KMS-11 (cell line): Measurements from ENCODE around the gene HSPA4.

ENCODE experiments used
- H2AFZ ChIP-seq: fragments of 200-600 bp; sonication (generic); 2 replicates; pipeline ENCODE4 v1.6.1; 2016; ENCODE audit warnings: antibody characterized with exemption, mixed run types, low read depth
- H3K27ac ChIP-seq: fragments of 200-600 bp; sonication (generic); 2 replicates; pipeline ENCODE4 v1.6.1; 2016; ENCODE audit warnings: mild to moderate bottlenecking, mixed run types
- H3K27me3 ChIP-seq: fragments of 200-600 bp; sonication (generic); 2 replicates; pipeline ENCODE4 v1.6.1; 2017; ENCODE audit warnings: mild to moderate bottlenecking, low read depth, mixed run types, moderate library complexity; ENCODE audit not compliant: insufficient read depth
- H3K36me3 ChIP-seq: fragments of 200-600 bp; sonication (generic); 2 replicates; pipeline ENCODE4 v1.6.1; 2017; ENCODE audit warnings: mild to moderate bottlenecking, mixed run types; ENCODE audit not compliant: insufficient read depth
- H3K4me1 ChIP-seq: fragments of 200-600 bp; sonication (generic); 2 replicates; pipeline ENCODE4 v1.6.1; 2016; ENCODE audit warnings: mild to moderate bottlenecking, low read depth, mixed run types; ENCODE audit not compliant: poor library complexity, severe bottlenecking
- H3K4me2 ChIP-seq: fragments of 200-600 bp; sonication (generic); 2 replicates; pipeline ENCODE4 v1.7.0; 2016; ENCODE audit warnings: mild to moderate bottlenecking, mixed run types
- H3K4me3 ChIP-seq: fragments of 200-600 bp; sonication (generic); IDR thresholded peaks from 2 replicates; pipeline ENCODE4 v1.6.1; 2017; ENCODE audit warnings: low read depth, low read length, mixed read lengths; ENCODE audit not compliant: insufficient read depth
- H3K79me2 ChIP-seq: fragments of 200-600 bp; sonication (generic); 2 replicates; pipeline ENCODE4 v1.6.1; 2016; ENCODE audit warnings: low read depth, mixed run types; ENCODE audit not compliant: insufficient read depth
- H3K9ac ChIP-seq: fragments of 200-600 bp; sonication (generic); 2 replicates; pipeline ENCODE4 v1.6.1; 2016; ENCODE audit warnings: mild to moderate bottlenecking, mixed run types
- H4K20me1 ChIP-seq: fragments of 200-600 bp; sonication (generic); 2 replicates; pipeline ENCODE4 v1.6.1; 2016; ENCODE audit warnings: mild to moderate bottlenecking, mixed run types; ENCODE audit not compliant: insufficient read depth
- TF ChIP-seq, protein P1 (sequence below): fragments of 200-600 bp; sonication (generic); conservative IDR thresholded peaks from 2 replicates; pipeline ENCODE4 v1.6.1; 2017; ENCODE audit warnings: low read depth, mild to moderate bottlenecking, antibody characterized with exemption, low read length, moderate library complexity, mixed read lengths

HSPA4 gene

GRCh38 chr5:133109655-133110483 is 58.1 kb downstream of the HSPA4 start:
- Histone ChIP-seq H3K4me3 (no peak overlapping the region), H3K27ac (no peak overlapping the region)
- TF ChIP-seq, protein P1, sequence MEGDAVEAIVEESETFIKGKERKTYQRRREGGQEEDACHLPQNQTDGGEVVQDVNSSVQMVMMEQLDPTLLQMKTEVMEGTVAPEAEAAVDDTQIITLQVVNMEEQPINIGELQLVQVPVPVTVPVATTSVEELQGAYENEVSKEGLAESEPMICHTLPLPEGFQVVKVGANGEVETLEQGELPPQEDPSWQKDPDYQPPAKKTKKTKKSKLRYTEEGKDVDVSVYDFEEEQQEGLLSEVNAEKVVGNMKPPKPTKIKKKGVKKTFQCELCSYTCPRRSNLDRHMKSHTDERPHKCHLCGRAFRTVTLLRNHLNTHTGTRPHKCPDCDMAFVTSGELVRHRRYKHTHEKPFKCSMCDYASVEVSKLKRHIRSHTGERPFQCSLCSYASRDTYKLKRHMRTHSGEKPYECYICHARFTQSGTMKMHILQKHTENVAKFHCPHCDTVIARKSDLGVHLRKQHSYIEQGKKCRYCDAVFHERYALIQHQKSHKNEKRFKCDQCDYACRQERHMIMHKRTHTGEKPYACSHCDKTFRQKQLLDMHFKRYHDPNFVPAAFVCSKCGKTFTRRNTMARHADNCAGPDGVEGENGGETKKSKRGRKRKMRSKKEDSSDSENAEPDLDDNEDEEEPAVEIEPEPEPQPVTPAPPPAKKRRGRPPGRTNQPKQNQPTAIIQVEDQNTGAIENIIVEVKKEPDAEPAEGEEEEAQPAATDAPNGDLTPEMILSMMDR, result no peak

DNA sequence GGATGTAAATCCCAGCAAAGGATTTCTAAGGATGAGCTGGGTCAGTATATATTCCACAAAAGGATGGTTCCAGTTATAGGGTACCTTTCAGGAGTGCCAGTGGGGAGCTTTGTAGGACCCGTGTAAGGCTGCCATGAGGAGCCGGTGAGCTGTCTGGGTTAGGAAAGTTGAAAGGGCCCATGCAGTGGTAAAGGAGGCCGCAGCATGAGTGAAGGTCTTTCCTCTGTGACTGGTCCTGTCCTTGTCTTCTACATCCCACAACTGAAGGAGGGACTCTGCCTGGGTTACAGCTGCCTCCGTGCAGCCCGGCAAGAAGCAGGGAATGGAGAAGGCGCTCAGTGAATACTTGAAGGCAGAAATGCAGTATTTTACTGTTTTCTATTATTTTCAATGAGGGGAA is 58.9 kb downstream of the HSPA4 start:
- Histone ChIP-seq H3K4me3 (no peak overlapping the region), H3K36me3 (no peaks in the 10 kb centered on the region), H3K27ac (no peak overlapping the region), H3K4me2 (0 out of 2 replicates have a peak overlapping the region, but pooled peaks have one; percentile 10), H3K9ac (no peak overlapping the region), H4K20me1 (no peaks in the 10 kb centered on the region), H3K79me2 (no peaks in the 10 kb centered on the region), H3K4me1 (peaks cover 35% of the 10 kb centered on the region), H3K27me3 (no peaks in the 10 kb centered on the region), H2AFZ (peak overlapping the region; percentile 59; the same call in 1 of the 2 replicates)
- TF ChIP-seq, protein P1, result no peak

More at GRCh38 chr5:133109655-133110483, 58.1 kb downstream of the HSPA4 start:
- no peak overlapping the region for H2AFZ ChIP-seq
- H3K4me1 ChIP-seq, result peaks cover 44% of the 10 kb centered on the region
- H3K4me2 ChIP-seq, result no peak overlapping the region
- no peaks in the 10 kb centered on the region for H3K27me3 ChIP-seq
- H3K9ac ChIP-seq, result no peak overlapping the region
- H3K36me3 ChIP-seq, result no peaks in the 10 kb centered on the region
- H3K79me2 ChIP-seq, result no peaks in the 10 kb centered on the region
- H4K20me1 ChIP-seq, result no peaks in the 10 kb centered on the region

GRCh38 chr5:133111299-133111698 is 59.5 kb downstream of the HSPA4 start:
- no peaks in the 10 kb centered on the region for H3K36me3 ChIP-seq
- no peaks in the 10 kb centered on the region for H3K27me3 ChIP-seq
- H3K4me2 ChIP-seq, result peak overlapping the region; percentile 22; the same call in 1 of the 2 replicates
- H3K4me1 ChIP-seq, result peaks cover 29% of the 10 kb centered on the region
- TF ChIP-seq, protein P1, result peak; percentile 97
- H2AFZ ChIP-seq, result peak overlapping the region; percentile 59
- H3K79me2 ChIP-seq, result no peaks in the 10 kb centered on the region
- H3K4me3 ChIP-seq, result no peak overlapping the region
- no peak overlapping the region for H3K27ac ChIP-seq
- H3K9ac ChIP-seq, result no peak overlapping the region
- no peaks in the 10 kb centered on the region for H4K20me1 ChIP-seq

DNA sequence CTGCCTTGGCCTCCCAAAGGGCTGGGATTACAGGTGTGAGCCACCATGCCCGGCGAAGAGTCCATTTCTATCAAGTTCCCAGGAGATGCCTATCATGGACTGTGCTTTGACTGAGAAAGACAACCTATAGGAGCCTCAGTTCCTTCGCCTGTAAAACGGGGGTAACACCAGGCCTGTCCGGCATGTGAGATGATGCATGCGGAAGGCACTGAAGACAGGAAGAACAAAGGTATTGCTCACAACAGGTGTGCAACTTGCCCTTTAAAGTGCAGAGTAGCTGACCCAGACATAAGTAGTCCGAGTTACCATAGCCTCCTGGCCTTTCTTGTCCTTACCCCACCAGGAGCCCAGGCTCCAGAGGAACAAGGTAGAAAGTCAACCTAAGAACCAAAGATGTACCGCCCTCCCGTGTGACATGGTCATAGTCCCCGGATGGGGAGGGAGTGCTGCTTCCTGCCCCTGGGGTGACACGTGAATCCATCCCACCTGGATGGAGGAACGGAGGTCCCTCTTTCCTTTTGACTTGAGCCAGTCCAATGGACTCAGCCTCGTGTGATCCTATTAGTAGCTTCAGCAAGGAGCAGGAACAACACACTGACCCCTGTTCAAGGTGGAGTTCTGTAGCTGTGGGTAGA is 60.3 kb downstream of the HSPA4 start:
- Histone ChIP-seq H3K27me3 (no peaks in the 10 kb centered on the region), H3K27ac (no peak overlapping the region), H3K9ac (no peak overlapping the region), H2AFZ (no peak overlapping the region), H3K4me3 (no peak overlapping the region), H3K36me3 (no peaks in the 10 kb centered on the region), H3K4me1 (peaks cover 21% of the 10 kb centered on the region), H3K4me2 (no peak overlapping the region), H4K20me1 (no peaks in the 10 kb centered on the region), H3K79me2 (no peaks in the 10 kb centered on the region)
- TF ChIP-seq, protein P1, result no peak
